Stimulated activated CD4-positive, alpha-beta T cell treated with anti-CD3 and anti-CD28 coated beads, TNF-alpha, amount 100 ng/mL, for 24 hours (primary cell): ENCODE measurements around the gene SNTB2.
"Not testable (repeated sequence)": the region's sequence is repeated elsewhere in the genome, so short reads cannot be mapped to it uniquely, and the experiment has no call there.

ENCODE experiments used
- DNase-seq, 3 experiments: peaks; one replicate each; pipeline ENCODE4 v3.0.0-alpha.2; 2020; ENCODE audit warnings: low read depth in 3 of 3

SNTB2 gene

DNA sequence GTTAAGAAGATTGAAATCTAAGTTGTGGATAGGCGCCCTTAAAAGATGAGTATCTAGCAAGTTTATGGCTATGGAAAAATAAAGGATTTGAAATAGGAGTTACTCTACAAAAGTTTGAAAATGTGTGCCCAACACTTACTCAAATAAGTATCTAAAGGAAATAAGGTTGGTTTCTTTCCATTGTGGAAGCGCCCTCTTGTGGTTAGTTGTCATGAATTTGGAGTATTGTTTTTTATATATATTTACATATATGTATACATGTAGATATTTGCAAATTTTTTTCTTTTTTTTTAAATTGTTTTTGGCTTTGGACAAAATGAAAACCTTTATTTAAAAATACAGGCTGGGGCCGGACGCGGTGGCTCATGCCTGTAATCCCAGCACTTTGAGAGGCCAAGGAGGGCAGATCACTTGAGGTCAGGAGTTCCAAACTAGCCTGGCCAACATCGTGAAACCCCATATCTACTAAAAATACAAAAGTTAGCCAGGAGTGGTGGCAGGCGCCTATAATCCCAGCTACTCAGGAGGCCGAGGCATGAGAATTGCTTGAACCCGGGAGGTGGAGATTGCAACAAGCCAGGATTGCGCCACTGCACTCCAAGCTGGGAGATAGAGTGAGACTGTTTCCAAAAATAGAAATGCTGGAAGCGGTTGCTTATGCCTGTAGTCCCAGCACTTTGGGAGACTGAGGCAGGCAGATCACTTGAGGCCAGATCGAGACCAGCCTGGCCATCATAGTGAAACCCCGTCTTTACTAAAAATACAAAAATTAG is 100.2 kb downstream of the SNTB2 start:
- DNase-seq, result peak in 2 of 3 experiments; percentile 16 to 37

GRCh38 chr16:69291657-69292056 is 104.7 kb downstream of the SNTB2 start:
- DNase-seq, result not testable (repeated sequence)

DNA sequence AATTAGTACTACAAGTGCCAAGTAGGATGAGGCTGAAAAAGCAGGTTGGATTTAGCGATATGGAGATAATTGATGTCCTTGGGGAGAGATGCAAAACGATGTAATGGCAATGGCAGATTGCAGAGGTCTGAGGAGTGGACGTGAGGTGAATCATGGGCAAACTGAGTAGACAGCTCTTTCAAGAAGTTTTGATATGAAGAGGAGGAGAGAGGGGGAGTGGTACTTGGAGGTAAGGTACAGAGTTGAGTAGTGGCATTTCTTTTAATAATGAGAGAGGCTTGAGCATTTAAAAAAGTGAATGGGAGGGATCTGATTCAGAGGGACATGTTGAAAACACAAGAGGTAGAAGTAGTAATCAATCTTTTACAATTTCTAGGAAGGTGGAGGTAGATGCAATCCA is 106.4 kb downstream of the SNTB2 start:
- no peak for DNase-seq

GRCh38 chr16:69294051-69294450 is 107.1 kb downstream of the SNTB2 start:
- no peak for DNase-seq

DNA sequence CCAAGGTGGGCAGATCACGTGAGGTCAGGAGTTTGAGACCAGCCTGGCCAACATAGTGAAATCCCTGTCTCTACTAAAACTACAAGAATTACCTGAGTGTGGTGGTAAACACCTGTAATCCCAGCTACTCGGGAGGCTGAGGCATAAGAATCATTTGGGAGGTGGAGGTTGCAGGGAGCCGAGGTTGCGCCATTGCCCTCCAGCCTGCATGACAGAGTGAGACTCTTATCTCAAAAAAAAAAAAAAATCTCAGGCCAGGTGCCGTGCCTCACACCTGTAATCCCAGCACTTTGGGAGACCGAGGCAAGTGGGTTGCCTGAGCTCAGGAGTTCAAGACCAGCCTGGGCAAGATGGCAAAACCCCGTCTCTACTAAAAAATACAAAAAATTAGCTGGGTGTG is 109.8 kb downstream of the SNTB2 start:
- not testable (repeated sequence) for DNase-seq

- no peak for DNase-seq
Observed at GRCh38 chr16:69298261-69298660, 111.3 kb downstream of the SNTB2 start.

DNA sequence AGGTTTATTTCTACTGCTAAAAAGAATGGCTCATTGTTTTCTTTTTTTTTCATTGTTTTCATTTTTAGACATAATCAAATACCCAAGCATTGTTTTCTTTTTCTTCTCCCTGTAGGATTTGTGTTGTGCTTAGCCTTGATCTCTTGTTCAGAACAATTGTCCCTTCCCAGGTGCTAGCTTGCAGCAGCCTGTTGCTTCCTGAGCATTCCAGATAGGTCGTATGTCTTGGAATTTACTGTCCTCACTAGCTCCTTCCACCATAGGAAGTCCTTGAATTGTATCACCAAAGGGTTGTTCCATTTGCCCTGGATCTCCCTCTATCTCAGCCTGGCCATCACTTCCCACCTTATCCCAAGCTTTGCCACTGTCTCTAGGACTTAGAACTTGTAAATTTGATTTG is 114.2 kb downstream of the SNTB2 start:
- DNase-seq, result no peak

GRCh38 chr16:69301861-69302260 is 114.9 kb downstream of the SNTB2 start:
- no peak for DNase-seq

DNA sequence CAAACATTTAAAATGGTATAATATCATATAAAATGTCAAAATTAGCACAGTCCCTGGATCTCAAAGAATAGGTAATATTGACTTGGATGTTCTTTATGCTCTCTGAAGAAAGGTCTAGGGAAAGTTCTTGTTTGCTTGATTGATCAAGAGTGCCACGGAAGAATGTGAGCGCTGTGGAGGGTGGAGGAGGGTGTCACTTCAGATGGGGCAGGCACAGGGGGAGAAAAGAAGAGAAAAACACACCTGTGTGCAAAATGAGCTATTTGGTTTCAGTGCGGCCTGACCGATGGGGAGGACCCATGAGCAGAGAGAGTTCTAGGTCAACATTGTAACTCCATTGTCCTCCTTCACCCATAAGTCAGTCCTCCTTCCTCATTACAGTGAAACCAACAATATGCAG is 115.3 kb downstream of the SNTB2 start:
- no peak for DNase-seq

DNA sequence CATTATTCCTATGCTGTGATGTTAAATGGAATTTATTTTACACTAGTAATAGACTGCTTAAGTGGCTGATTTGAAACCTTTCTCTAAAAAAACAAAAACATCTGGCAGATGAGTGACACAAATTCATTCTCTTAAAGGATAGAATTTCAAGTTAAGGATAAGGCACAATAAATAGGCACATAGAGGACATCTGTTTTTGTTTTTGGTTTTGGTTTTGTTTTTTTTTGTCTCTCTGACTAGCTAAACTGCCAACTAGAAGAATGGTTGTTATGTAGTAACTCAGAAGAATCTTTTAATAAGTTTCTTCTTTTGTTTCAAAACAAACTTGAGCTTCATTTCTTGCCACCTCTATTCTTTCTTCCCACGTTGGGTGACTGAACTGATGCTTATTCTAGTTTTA is 119.1 kb downstream of the SNTB2 start:
- DNase-seq, result no peak

- no peak for DNase-seq
Observed at GRCh38 chr16:69307091-69307490, 120.1 kb downstream of the SNTB2 start.

- no peak for DNase-seq
Observed at GRCh38 chr16:69307856-69308255, 120.9 kb downstream of the SNTB2 start.

- DNase-seq, result no peak
Observed at GRCh38 chr16:69309316-69309715, 122.4 kb downstream of the SNTB2 start.

DNA sequence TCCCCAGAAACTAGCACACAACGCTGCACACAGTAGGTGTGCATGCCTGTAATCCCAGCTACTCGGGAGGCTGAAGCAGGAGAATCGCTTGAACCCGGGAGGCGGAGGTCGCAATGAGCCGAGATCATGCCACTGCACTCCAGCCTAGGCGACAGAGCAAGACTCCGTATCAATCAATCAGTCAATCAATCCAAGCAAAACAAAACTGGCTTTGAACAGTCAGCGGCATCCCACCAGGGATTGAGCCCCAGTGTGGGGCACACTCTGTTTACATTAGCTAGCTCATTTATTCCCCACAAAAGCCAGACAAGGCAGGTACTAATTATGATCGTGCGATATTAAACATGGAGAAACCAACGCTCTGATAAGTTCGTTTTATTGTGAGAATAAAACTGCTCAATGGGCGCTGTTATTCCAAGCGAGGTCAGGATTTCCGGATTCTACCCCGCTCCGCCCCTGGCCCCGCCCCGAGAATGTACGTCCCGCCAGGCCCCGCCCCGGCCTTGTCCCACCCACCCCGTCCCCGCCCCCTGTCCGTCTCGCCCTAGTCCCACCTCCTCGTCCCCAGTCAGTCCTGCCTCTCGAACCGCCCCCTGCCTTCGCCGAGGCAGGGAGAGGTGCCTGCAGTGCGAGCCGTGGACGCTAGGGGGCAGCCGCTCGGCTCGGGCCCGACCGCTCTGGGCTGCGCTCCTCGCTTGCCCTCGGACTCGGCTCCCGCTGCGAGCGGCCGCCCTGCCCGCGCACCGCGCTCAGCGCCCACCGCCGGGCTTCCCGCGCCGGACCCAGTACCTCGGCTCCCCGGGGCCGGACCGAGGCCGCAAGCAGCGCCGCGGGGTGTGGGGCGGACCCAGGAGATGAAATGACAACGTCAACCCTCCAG is 123.9 kb downstream of the SNTB2 start, which contains the start of gene VPS4A:
Gene VPS4A, plus strand, starts transcription at position 698 of the 880 bp plus-strand sequence. Its CDS starts 162 bp downstream, at position 860.
- DNase-seq, result peak; percentile 94 to 96 (median 96)

DNA sequence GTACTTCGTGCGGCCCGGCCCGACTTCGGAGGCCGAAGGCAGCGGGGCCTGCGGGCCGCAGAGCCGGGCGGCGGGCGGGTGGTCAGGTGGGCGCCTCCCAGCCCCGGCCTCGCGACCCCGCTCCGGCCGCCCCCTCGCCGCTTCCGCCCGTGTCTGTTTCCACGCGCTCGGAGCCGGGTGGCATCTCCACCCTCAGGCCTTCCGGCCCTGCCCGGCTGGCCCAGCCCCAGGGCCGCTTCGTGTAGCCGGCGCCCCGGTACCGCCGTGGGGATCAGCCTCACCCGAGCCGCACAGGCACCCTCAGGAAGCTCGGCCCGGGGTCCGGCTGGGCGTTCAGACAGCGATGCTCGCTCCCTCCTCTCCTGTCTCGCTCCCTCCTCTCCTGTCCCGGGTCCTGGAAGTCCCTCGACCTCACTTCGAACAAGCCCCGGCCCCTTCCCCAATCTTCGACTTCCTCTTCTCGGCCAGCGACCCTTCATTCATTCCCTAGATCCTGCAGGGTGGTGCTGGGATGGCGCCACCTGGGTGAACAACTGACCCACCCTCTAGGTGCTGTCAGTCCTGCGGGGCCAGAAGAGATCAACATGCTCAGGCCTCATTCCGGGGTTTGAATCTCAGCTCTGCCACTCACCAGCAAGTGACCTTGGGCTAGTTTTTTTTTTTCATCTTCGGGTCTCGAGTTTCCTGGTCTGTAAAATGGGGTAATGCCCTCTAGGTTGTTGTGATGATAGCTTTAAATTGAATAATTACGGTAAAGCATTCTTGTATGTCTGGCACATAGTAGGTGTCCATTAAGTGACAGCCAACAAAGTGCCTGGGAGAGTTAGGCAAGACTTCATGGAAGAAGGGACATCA is 124.8 kb downstream of the SNTB2 start:
- peak in 1 of 3 experiments; percentile 42 for DNase-seq

GRCh38 chr16:69313469-69313868 is 126.5 kb downstream of the SNTB2 start:
- DNase-seq, result no peak

DNA sequence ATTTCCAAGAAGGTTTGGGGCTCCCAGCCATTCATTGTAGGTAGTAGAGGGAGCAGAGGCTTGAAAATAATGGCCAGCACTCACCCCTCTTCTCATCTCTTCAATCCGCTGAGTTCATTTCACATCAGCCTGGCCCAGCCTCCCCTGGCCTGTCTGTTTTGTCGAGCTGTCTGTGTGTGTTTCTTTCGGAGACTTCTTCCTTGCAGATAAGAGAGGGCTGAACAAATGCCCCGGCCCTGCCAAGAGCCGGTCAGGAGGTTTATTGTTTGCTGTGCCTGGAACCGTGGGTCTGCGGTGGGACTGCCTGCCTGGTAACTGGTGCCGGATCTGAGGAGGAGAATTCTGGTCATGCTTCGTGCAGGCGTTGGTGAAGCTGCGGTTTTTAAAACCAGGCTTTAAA is 127.6 kb downstream of the SNTB2 start:
- no peak for DNase-seq

DNA sequence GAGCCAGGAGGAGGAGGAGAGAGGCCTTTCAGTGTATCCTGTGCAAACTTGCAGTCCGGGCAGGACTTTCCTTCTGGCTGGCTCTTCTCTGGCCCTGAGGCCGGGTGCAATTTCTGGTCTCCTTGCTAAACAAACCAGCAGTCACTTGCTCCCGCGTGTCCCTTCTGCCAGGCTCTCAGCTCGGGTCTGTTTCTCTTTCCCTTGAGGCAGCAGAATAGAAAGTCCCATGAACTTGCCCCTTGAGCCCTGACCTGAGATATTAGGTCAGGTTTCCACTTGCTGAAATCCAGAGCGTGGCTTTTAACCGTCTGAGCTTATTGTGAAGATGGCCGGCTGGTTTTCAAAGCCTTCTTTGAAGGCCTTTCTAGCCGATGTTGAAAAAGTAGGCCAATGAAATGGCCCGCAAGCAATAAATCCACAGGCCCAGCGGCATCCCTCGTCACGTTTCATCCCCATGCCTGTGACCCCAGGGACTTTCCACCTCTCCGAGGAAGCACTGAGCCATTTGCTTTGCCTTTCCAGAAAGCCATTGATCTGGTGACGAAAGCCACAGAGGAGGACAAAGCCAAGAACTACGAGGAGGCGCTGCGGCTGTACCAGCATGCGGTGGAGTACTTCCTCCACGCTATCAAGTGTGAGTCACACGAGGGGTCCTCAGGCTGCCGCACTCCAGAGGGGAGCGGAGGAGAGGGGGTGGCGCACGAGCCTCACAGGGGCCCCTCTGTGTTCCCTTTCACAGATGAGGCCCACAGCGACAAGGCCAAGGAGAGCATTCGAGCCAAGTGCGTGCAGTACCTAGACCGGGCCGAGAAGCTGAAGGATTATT is 128.7 kb downstream of the SNTB2 start:
- no peak for DNase-seq

- DNase-seq, result no peak
Observed at GRCh38 chr16:69316595-69317034, 129.7 kb downstream of the SNTB2 start.

DNA sequence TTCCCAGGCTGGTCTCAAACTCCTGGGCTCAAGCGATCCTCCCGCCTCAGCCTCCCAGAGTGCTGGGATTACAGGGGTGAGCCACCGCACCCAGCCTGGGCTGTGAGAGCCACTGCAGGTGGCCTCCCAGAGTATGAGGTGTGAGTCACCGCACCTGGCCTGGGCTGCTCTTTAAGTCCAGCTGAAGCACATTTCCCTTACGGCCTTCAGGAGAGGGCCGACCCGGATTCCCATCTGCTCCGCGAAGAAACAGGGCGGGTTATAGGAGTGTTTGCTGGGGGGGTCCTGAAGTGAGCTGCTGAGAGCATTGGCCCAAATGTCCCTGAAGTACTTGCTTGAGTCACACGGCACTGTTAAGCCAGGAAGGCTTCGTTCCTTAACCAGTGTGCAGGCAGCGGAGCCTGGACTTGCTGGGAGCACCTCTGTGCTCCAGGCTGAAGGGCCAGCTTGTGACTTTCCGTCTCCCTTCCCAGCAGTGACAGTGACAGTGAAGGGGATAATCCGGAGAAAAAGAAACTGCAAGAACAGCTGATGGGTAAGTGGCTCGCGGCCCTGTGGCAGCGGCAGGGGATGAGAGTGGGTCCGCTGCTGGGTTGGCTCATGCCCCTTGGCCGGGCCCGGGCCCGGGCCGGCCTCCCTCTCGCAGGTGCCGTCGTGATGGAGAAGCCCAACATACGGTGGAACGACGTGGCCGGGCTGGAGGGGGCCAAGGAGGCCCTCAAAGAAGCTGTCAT is 131.4 kb downstream of the SNTB2 start:
- DNase-seq, result no peak
